ENCODE data around the gene G6PC3.

G6PC3 gene

DNA sequence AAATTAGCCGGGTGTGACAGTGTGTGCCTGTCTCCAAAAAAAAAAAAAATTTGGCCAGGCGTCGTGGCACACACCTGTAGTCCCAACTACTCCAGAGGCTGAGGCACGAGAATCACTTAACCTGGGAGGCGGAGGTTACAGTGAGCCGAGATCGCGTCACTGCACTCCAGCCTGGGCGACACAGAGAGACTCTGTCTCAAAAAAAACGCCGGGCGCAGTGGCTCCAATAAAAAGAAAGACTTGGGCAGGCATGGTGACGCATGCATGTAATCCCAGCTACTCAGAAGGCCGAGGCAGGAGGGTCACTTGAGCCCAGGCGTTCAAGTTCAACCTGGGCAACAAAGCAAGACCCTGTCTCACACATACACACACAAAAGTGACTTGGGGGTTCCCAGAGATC, 7.7 kb upstream of the G6PC3 start:
- DNase-seq: no peak

GRCh38 chr17:44063704-44064639, 6.6 kb upstream of the G6PC3 start:
- DNase-seq: no peak

- DNase-seq: no peak
These were observed 4.8 kb upstream of the G6PC3 start for GRCh38 chr17:44065668-44066203.

- peak; percentile 83 for DNase-seq
These were observed 4.2 kb upstream of the G6PC3 start, which contains the start of gene LSM12 for GRCh38 chr17:44066204-44066930. Gene LSM12 (minus strand): TSS chr17:44066671. CDS start chr17:44066587, 84 bp downstream.

GRCh38 chr17:44067545-44067940, 3.0 kb upstream of the G6PC3 start:
- DNase-seq: no peak

DNA sequence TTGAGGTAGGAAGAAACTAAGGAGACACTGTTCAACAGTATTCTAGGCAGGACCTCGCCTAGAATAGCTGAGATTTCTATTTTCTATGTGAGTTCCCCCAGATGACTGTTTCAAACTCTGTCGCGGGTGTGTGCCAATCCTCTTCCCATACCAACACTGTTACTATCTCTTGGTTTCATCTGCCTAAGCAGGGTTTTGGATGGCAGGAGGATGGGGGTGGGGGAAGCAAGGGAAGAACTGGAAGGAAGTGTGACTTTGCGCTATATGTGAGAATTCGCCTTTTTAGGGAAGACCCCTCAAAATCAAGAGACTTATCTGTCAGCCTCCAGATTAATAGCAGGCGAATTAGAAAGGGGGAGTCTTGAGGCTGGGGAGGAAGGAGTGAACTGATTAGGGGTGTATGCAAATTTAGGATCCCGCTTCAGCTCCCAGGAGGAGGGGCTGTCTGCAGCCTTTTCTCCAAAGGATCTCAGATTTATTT, 521 bp upstream of the G6PC3 start:
- no peak for DNase-seq

DNA sequence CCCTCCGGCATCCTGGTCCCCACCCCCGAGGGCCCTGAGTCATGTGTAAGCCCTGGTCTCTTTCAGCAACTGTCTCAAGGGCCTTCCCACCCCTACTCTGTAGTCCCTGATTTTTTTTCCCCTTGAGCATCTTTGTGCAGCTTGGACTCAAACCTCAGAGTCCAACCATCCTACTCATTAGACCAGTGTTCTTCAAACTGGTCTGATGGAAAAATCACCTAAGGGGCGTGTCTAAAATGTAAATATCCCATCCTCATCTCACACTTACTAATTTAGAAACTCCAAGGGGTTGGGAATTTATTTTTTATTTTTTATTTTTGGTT, 624 bp downstream of the G6PC3 start:
- DNase-seq: no peak

DNA sequence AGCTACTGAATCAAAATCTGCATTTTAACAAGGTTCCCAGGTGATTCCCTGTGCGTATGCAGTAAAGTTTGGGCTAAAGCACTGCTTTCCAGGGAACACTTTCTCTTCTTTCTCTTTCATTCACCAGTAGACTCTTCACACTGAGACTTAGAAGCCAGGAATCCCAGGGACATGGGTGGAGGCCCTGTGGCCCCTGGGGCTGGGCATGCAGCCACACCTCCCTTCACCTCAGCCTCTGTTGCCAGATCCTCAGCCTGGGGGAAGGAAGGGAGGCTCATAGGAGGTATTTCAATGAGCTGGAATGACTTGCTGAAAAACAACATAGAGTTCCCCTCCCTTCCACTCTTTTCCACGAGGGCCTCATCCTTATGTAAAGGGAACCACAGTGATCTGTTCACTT, 1.2 kb downstream of the G6PC3 start:
- DNase-seq: no peak

DNA sequence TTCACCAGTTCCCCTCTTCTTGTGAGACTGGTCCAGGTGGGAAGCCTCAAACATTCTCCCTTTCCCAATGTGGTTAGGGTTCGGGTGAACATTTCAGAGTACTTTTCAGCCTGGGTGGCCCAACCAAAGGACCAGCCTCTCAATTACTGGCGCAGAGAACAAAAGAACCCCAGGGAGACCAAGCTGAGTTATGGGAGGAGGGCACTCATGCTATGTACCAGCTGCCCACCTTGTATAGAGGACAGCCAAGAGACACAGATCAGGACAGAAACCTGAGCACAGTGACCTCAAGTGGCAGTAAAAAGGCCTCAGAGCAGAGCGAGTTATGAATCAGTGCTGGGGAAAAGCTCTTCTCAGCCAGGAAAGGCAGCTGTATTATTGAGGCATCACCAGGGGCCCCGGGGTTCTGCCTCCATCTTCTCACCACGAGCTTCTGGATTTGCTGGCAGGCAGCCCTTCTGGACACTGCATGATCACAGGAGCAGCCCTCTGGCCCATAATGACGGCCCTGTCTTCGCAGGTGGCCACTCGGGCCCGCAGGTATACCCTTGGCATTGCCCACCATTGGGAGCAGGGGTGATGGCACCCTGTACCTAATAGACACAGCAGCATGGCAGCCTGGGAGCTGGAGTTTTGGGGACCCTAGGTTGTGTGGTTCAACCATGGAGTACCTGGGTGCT, 3.8 kb downstream of the G6PC3 start:
- DNase-seq: no peak

- DNase-seq: no peak
These were observed 4.4 kb downstream of the G6PC3 start for GRCh38 chr17:44074911-44075285.

DNA sequence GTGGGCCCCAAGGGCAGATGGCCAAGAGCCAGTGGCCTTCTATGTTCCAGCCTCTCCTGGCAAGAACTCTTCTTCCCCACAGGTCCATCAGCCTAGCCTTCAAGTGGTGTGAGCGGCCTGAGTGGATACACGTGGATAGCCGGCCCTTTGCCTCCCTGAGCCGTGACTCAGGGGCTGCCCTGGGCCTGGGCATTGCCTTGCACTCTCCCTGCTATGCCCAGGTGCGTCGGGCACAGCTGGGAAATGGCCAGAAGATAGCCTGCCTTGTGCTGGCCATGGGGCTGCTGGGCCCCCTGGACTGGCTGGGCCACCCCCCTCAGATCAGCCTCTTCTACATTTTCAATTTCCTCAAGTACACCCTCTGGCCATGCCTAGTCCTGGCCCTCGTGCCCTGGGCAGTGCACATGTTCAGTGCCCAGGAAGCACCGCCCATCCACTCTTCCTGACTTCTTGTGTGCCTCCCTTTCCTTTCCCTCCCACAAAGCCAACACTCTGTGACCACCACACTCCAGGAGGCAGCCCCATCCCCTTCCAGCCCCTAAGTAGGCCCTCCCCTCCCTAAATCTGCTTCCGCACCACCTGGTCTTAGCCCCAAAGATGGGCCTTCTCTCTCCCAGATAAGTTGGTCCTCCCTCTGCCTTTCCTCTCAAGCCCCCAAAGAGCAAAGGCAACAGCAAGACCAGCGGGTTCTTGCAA, 5.2 kb downstream of the G6PC3 start:
- DNase-seq: no peak

GRCh38 chr17:44076716-44077594, 6.4 kb downstream of the G6PC3 start:
- DNase-seq: no peak

GRCh38 chr17:44077595-44077909, 7.0 kb downstream of the G6PC3 start:
- no peak for DNase-seq

- no peak for DNase-seq
These were observed 7.9 kb downstream of the G6PC3 start for GRCh38 chr17:44078412-44078811.

DNA sequence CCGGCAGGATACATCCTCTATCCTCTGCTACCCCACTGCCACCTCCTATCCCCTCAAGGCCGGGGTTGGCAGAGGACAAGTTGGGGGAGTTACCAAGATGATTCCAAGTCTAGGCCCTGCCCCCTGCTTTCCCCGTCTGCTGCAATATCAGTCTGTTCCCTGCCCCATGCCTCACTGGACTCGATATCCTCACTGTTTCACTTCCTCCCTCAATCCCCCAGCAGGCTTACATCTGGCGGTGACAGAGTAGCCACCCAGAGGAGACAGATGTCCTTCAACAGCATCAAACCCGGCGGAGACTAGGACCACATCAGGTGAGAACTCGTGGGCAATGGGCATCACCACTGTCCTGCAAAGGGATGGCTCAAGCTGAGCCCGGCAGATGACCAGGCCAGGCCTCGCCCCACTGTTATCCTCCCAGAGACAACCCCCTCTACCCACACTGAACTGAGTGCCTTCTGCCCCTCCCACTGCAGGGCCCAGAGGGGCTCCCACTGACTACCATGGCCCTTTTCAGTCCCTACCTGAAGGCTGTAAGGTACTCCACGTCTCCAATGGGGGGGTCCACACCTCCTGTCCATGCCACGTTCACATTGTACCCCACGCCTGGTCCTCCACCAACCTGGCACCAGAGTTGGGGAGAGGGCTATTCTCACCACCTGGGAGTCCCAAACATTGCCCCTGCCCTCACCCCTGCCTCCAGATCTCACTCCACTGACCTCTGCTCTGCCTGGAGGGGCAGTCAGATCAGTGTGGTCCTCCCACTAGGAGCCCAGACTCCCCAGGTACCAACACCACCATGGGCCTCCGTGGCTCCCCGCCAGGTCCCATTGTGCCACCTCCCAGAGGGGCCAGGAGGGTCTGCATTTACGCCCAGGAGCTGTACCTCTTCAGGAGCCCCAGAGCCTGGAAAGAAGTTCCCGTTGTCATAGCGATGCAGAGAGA, 9.6 kb downstream of the G6PC3 start:
- DNase-seq: no peak

DNA sequence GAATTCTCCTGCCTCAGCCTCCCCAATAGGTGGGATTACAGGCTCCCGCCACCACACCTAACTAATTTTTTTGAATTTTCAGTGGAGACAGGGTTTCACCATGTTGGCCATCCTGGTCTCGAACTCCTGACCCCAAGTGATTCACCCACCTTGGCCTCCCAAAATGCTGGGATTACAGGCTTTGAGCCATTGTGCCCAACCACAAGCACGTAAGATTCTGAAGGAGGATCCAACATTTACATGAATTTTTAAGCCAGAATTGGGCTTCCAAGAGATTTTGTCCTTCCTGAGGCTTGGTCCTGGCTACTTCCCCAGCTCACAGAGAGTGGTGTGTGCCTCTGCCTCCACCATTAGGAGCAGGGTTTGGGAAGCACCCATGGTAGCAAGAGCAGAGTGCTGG, 11.1 kb downstream of the G6PC3 start:
- no peak for DNase-seq

DNA sequence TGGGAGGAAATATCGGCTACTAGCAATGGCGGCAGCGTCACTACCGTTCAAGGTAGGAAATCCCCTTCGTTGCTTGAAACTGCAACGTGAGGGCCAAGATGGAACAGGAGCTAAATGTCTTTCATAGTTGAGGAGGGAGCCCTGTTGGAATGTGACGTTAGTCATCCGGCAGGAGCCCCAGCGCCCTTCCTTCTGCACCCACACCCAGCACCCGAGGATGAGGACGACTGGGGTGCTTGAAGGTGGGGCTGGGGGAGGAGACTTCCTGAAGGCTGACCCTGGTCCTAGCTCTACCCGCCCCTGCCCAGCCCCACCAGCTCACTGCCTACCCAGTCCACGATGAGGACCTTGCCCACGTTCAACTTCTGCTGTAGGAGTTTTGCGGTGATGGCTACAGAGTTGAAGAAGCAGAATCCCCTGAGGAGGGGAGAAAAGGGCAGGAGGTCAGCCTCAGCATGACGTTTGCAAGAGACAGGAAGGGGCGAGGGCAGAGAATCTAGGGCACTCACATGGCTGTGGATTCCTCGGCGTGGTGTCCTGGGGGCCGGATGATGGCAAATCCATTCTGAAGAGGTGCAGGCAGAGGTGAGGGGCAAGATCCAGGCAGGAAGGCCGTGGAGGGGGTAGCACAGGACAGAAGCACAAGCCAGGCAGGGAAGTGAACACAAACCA, 11.9 kb downstream of the G6PC3 start:
- no peak for DNase-seq

- DNase-seq: no peak
These were observed 12.8 kb downstream of the G6PC3 start for GRCh38 chr17:44083250-44083849.

DNA sequence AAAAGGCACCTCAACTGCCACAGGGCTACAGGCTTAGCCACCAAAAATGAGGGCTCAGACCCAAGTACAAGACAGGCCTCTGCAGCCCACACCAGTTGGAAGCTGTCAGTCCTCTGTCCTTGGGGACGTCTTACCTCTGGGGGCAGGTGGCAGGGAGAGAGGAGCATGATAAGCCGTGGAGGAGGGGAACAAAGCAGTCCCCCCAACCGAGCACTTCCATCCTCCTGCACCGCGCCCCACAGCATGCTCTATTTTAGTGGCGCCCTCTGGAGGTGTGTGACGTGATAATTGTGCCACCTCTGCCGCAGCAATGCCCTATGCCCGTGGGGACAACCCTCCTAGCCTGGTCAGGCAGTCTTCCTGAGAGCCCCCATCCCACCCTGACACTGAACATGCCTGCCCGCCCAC, 13.6 kb downstream of the G6PC3 start:
- DNase-seq: no peak

All from activated gamma-delta T cell (primary cell).